Tibial nerve (tissue), 4 donors: ENCODE results near the gene ZNF24. TPM values are rescaled to one million over a fixed set of nuclear protein-coding genes. Genes with fewer than 3 reads are reported as not detected.

Experiments used
- DNase-seq, 2 donors: peaks; one replicate each; pipeline ENCODE4 v3.0.0-alpha.2; 2019; ENCODE audit warnings: low spot score in 2 of 2
- H3K27ac ChIP-seq, 4 donors: fragments of 200-600 bp; sonication (generic) in 3 of 4; one replicate each; pipeline ENCODE4 v1.5.1; 2017 to 2019; ENCODE audit warnings: mild to moderate bottlenecking in 1 of 4
- H3K27me3 ChIP-seq, 2 donors: fragments of 200-600 bp; sonication (generic) in 1 of 2; one replicate each; pipeline versions ENCODE4 v1.5.1 to v1.6.0; 2017 to 2019
- H3K36me3 ChIP-seq, 3 donors: fragments of 200-600 bp; sonication (generic); one replicate each; pipeline ENCODE4 v1.5.1; 2018 to 2019
- H3K4me1 ChIP-seq, 4 donors: fragments of 200-600 bp; sonication (generic) in 3 of 4; one replicate each; pipeline ENCODE4 v1.5.1; 2017 to 2019
- H3K4me3 ChIP-seq, 4 donors: fragments of 200-600 bp; sonication (generic) in 3 of 4; one replicate each; pipeline ENCODE4 v1.5.1; 2017 to 2019; ENCODE audit warnings: mild to moderate bottlenecking in 1 of 4, moderate library complexity in 1 of 4
- H3K9me3 ChIP-seq, 4 donors: fragments of 200-600 bp; sonication (generic) in 3 of 4; one replicate each; pipeline ENCODE4 v1.5.1; 2017 to 2019
- EP300 ChIP-seq, 2 donors: sonication (generic); formaldehyde crosslinking; IDR thresholded peaks; one replicate each; pipeline ENCODE4 v1.6.1; 2017; ENCODE audit warnings: antibody characterized with exemption in 2 of 2, mild to moderate bottlenecking in 1 of 2
- POLR2A ChIP-seq, 2 donors: fragments of 450-650 bp; IDR thresholded peaks; one replicate each; pipeline ENCODE4 v1.6.1; 2017; ENCODE audit warnings: antibody characterized with exemption in 2 of 2, mild to moderate bottlenecking in 2 of 2, moderate library complexity in 2 of 2
- WGBS, 2 donors: methylation state at CpG; one replicate each; pipeline ENCODE4 v1.1.5; 2018; 5-methylcytosine and 5-hydroxymethylcytosine counted together
- total RNA-seq, 4 donors: library from RNA; depleted of rRNA; stranded (reverse); fragments of >200 nt; gene quantifications; one replicate each; pipeline ENCODE4 v1.1.0, GENCODE V29; 2016
- TF ChIP-seq, protein P1 (sequence below), 5 experiments: fragments of 200-600 bp in 3 of 5; fragments of 450-650 bp in 2 of 5; sonication (generic) in 3 of 5; IDR thresholded peaks; one replicate each; pipeline ENCODE4 v1.5.1; 2016 to 2019; ENCODE audit warnings: antibody characterized with exemption in 5 of 5, mild to moderate bottlenecking in 3 of 5, moderate library complexity in 2 of 5

The ZNF24 gene
- total RNA-seq, 4 donors from 2014 or later: 37.5 to 50.5 (median 41.1) TPM

DNA sequence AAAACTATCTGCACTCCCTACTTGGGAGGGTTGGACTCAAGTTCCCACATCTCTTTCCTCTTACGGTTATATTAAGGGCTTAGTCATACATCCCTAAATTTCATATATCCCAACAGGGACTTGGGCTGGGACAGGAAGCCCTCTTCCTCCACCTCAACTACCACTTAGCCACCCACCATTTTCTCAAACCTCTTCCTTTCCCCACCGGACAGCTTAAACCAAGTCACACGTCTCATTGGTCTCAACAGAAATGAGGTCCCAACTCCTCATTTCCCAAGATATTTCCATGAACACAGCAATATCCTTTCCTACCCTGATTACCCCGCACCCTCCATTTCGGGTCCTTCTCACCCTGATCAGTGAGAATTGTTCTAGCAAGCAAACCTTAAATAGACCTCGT is 54.9 kb downstream of the ZNF24 start:
- 6% methylated on average over 6 of the region's 6 CpGs for WGBS, 2 donors
- peaks cover 0 to 21% (median 0%) of the 10 kb centered on the region in 3 donors for H3K36me3 ChIP-seq
- no peaks in the 10 kb centered on the region for H3K27me3 ChIP-seq
- H3K9me3 ChIP-seq: peaks cover 0 to 8% (median 4%) of the 10 kb centered on the region in 4 donors
- H3K4me1 ChIP-seq: peaks cover 0 to 51% (median 15%) of the 10 kb centered on the region in 4 donors
- H3K4me3 ChIP-seq: peak overlapping the region; percentile 61 to 86 (median 72)
- no peak for DNase-seq
- TF ChIP-seq POLR2A (IDR thresholded peaks at IDR 0.05) (no peak), EP300 (IDR thresholded peaks at IDR 0.05) (no peak)
- TF ChIP-seq, protein P1, sequence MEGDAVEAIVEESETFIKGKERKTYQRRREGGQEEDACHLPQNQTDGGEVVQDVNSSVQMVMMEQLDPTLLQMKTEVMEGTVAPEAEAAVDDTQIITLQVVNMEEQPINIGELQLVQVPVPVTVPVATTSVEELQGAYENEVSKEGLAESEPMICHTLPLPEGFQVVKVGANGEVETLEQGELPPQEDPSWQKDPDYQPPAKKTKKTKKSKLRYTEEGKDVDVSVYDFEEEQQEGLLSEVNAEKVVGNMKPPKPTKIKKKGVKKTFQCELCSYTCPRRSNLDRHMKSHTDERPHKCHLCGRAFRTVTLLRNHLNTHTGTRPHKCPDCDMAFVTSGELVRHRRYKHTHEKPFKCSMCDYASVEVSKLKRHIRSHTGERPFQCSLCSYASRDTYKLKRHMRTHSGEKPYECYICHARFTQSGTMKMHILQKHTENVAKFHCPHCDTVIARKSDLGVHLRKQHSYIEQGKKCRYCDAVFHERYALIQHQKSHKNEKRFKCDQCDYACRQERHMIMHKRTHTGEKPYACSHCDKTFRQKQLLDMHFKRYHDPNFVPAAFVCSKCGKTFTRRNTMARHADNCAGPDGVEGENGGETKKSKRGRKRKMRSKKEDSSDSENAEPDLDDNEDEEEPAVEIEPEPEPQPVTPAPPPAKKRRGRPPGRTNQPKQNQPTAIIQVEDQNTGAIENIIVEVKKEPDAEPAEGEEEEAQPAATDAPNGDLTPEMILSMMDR (IDR thresholded peaks at IDR 0.05): no peak
- peak overlapping the region; percentile 77 to 92 (median 85) for H3K27ac ChIP-seq

- Histone ChIP-seq H3K27me3 (no peaks in the 10 kb centered on the region), H3K4me1 (peaks cover 0 to 20% (median 3%) of the 10 kb centered on the region in 4 donors), H3K27ac (no peak overlapping the region), H3K9me3 (peaks cover 0 to 8% (median 4%) of the 10 kb centered on the region in 4 donors), H3K4me3 (no peak overlapping the region), H3K36me3 (peaks cover 0 to 26% (median 0%) of the 10 kb centered on the region in 3 donors)
- 97 to 100% methylated on average over 3 of the region's 3 CpGs for WGBS, 2 donors
- no peak for DNase-seq
- no peak for TF ChIP-seq EP300 (IDR thresholded peaks at IDR 0.05)
- TF ChIP-seq, protein P1 (IDR thresholded peaks at IDR 0.05): no peak
Observed at GRCh38 chr18:35284841-35285240, 59.4 kb downstream of the ZNF24 start.

DNA sequence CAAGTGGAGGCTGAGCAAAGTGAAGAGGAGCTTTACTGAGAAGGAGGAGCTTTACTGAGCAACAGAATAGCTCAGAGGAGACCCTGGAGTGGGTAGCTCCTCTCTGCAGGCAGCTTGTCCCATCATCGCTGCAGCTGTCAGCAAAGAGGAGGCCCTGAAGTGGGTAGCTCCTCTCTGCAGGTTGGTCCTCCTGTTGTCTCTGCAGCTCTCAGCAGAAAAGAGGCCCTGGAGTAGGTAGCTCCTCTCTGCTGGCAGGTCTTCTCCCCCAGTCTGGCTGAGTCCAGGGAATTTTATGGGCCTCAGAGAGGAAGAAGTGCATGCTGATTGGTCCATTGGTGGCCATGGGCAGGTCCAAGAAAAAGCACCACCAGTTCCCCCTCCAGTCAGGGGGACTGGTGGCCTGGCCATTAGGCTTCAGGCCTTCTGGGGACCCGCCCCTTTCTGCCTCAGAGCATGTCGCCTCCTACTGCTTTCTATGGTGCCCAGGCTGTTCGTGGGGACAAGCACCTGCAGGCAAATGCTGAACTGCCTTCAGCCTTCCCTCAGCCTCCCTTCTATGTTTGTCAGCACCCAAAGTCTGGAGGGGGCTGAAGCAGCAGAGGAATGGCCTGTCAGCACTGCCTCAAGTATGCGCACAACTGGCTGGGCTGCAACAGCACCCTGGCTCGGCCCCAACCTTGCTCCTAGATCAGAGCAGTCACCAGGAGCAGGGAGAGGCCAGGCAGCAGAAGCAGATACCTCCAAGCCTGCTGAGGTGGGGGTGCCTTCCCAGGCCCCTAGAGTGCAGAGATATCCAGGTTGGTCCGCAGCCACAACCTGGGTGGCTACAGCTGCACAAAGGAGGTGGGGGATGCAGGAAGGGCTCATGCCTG is 60.1 kb downstream of the ZNF24 start:
- no peak overlapping the region for H3K4me3 ChIP-seq
- H3K27ac ChIP-seq: no peak overlapping the region
- H3K36me3 ChIP-seq: peaks cover 0 to 30% (median 0%) of the 10 kb centered on the region in 3 donors
- 94 to 100% methylated on average over 6 to 7 of the region's 7 CpGs for WGBS, 2 donors
- TF ChIP-seq POLR2A (IDR thresholded peaks at IDR 0.05): no peak
- TF ChIP-seq EP300 (IDR thresholded peaks at IDR 0.05): no peak
- TF ChIP-seq, protein P1 (IDR thresholded peaks at IDR 0.05): no peak
- H3K27me3 ChIP-seq: no peaks in the 10 kb centered on the region
- no peak for DNase-seq
- peaks cover 0 to 16% (median under 1%) of the 10 kb centered on the region in 4 donors for H3K4me1 ChIP-seq
- H3K9me3 ChIP-seq: peaks cover 0 to 8% (median 4%) of the 10 kb centered on the region in 4 donors

GRCh38 chr18:35282353-35282752 is 61.9 kb downstream of the ZNF24 start:
- TF ChIP-seq, protein P1 (IDR thresholded peaks at IDR 0.05): no peak
- TF ChIP-seq EP300 (IDR thresholded peaks at IDR 0.05): no peak
- no peak for TF ChIP-seq POLR2A (IDR thresholded peaks at IDR 0.05)
- WGBS, 2 donors: 38 to 52% methylated on average over 1 of the region's 1 CpG
- Histone ChIP-seq H3K4me1 (peaks cover 0 to 4% (median 0%) of the 10 kb centered on the region in 4 donors), H3K4me3 (no peak overlapping the region), H3K27ac (peak overlapping the region in 1 of 4 donors; percentile 46), H3K36me3 (peaks cover 0 to 39% (median 0%) of the 10 kb centered on the region in 3 donors), H3K27me3 (no peaks in the 10 kb centered on the region), H3K9me3 (peaks cover 0 to 8% (median 4%) of the 10 kb centered on the region in 4 donors)
- no peak for DNase-seq

Other genes with a start within 250 kb of the ZNF24 start
- gene ZNF397, start 103.4 kb downstream of the ZNF24 start, total RNA-seq: 10 to 100 TPM; 35.4 to 54.5 (median 43.3) TPM
- gene ZSCAN30, start 54.2 kb downstream of the ZNF24 start, total RNA-seq: 10 to 100 TPM; 26.6 to 46.7 (median 32.5) TPM
- 1 to 10 TPM; 2.8 to 3.9 (median 3.1) TPM for gene ZNF396, start 32.9 kb upstream of the ZNF24 start, total RNA-seq
- gene INO80C, start 153.5 kb upstream of the ZNF24 start, total RNA-seq: 10 to 100 TPM in 2 of 4 donors, 1 to 10 TPM in 2; 3.9 to 11.6 (median 8.8) TPM
- gene GALNT1, start 237.3 kb upstream of the ZNF24 start, total RNA-seq: 10 to 100 TPM; 24.3 to 37.5 (median 27.0) TPM